Activated T-helper 1 cell treated with anti-CD3 and anti-CD28 coated beads, Interleukin-12 subunit alpha, Interleukin-12 subunit beta, Interleukin-2, Interleukin-4 antibody, amounts not matched to agents 30 ng/mL and 10 ng/mL and 1 ng/mL, durations not matched to agents 14 hours and 24 hours and 36 hours (primary cell): ENCODE data around the gene GOT2. TPM values are rescaled to one million over a fixed set of nuclear protein-coding genes. Genes with fewer than 3 reads are reported as not detected.
"Not testable (repeated sequence)": the region's sequence is repeated elsewhere in the genome, so short reads cannot be mapped to it uniquely, and the experiment has no call there.

Source experiments
- DNase-seq: peaks from one replicate; pipeline ENCODE4 v3.0.0; 2021; ENCODE audit warnings: low spot score
- H3K27ac Mint-ChIP-seq: one replicate; pipeline ENCODE4 v1.8.0; 2021; ENCODE audit warnings: mild to moderate bottlenecking, mixed read lengths
- H3K27me3 Mint-ChIP-seq: one replicate; pipeline ENCODE4 v1.8.0; 2022; ENCODE audit warnings: mild to moderate bottlenecking, moderate library complexity, mixed read lengths; ENCODE audit not compliant: insufficient read depth
- H3K36me3 Mint-ChIP-seq: one replicate; pipeline ENCODE4 v1.8.0; 2021; ENCODE audit warnings: low read depth, mixed read lengths
- H3K4me1 Mint-ChIP-seq: one replicate; pipeline ENCODE4 v1.8.0; 2021; ENCODE audit warnings: low read depth, mixed read lengths
- H3K4me3 Mint-ChIP-seq: one replicate; pipeline ENCODE4 v1.8.0; 2021; ENCODE audit warnings: mild to moderate bottlenecking, moderate library complexity, mixed read lengths
- H3K9me3 Mint-ChIP-seq: one replicate; pipeline ENCODE4 v1.8.0; 2021; ENCODE audit warnings: mixed read lengths
- intact Hi-C: fragments of 100-400 bp; cut with micrococcal nuclease; formaldehyde crosslinking; loops from one replicate; pipeline ENCODE4 v1.15.1; 2024
- total RNA-seq: library from RNA; stranded (reverse); gene quantifications from 2 replicates; pipeline ENCODE4 v1.2.3, GENCODE V29; 2022

GOT2 gene
- total RNA-seq, 1 donor from 2014 or later = 137 TPM

DNA sequence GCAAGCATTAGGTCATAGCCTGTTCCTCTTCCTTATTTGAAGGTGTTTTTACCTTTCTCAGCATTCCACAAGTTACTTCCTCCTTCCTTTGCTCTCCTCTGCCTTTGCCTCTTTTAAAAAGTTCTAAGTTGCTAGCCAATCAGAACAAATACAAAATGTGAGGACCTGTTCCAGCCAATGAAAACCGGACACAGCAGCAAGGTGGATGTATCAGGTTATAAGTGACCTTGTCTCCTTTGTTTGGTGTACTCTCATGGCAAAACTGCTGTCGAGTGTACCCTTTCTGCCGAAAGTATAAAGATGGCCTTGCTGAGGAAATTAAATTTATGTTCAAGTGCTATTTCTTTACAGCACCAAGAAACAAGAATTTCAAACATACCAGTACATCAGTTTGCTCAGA is 2.2 kb upstream of the GOT2 start:
- not testable (repeated sequence) for H3K27me3 Mint-ChIP-seq, H3K27ac Mint-ChIP-seq, H3K9me3 Mint-ChIP-seq, DNase-seq, H3K4me3 Mint-ChIP-seq
- H3K4me1 Mint-ChIP-seq = peaks cover 18% of the 10 kb centered on the region
- peaks cover 11% of the 10 kb centered on the region for H3K36me3 Mint-ChIP-seq
- intact Hi-C loops = loop anchor here (10.0 kb wide), 1 partner anchor 542 kb away; the partner anchor contains the start of gene CSNK2A2

- Mint-ChIP-seq H3K27me3 (peaks cover under 1% of the 10 kb centered on the region), H3K36me3 (peaks cover 11% of the 10 kb centered on the region), H3K27ac (peak overlapping the region; percentile 99), H3K9me3 (no peaks in the 10 kb centered on the region), H3K4me1 (peaks cover 21% of the 10 kb centered on the region), H3K4me3 (peak overlapping the region; percentile 100)
- intact Hi-C loops = loop anchor here (1.0 to 10.0 kb wide), 6 partner anchors 22 to 997 kb away; partner anchors contain the start of genes CFAP20, CSNK2A2, KATNB1 and SLC38A7
- no peak for DNase-seq
Measured at GRCh38 chr16:58734459-58734787, 307 bp upstream of the GOT2 start.

DNA sequence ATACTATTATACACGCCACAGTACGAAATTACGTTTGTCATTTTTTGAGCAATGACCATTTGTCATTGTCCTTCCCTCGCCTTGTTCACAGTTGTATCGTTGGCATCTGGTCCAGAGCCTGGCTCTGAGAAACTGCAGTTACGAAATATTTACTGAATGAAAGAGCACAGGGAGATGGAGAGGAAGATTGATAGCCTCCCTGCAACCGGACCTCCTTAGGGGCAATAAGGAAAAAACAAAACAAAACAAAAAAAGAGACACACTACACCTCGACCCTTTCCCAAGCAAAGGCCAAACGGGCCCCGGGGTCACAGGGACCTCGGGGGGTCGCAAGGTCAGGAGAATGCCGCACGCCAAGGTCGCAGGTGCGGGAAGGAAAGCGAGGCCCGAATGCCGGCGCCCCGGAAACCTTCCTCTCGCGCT is 857 bp downstream of the GOT2 start:
- no peak for DNase-seq
- H3K27me3 Mint-ChIP-seq = no peaks in the 10 kb centered on the region
- intact Hi-C loops = loop anchor here (2.0 to 10.0 kb wide), 4 partner anchors 340 to 996 kb away; partner anchors contain the start of genes CFAP20, CSNK2A2, GINS3 and KATNB1
- no peaks in the 10 kb centered on the region for H3K9me3 Mint-ChIP-seq
- peak overlapping the region; percentile 100 for H3K4me3 Mint-ChIP-seq
- H3K4me1 Mint-ChIP-seq = peaks cover 29% of the 10 kb centered on the region
- H3K27ac Mint-ChIP-seq = peak overlapping the region; percentile 97
- peaks cover 11% of the 10 kb centered on the region for H3K36me3 Mint-ChIP-seq

GRCh38 chr16:58732545-58733247 is 1.4 kb downstream of the GOT2 start:
- H3K4me3 Mint-ChIP-seq = peak overlapping the region; percentile 100
- H3K27me3 Mint-ChIP-seq = no peaks in the 10 kb centered on the region
- DNase-seq = no peak
- intact Hi-C loops = loop anchor here (1.0 to 10.0 kb wide), 6 partner anchors 214 to 995 kb away; partner anchors contain the start of genes CFAP20, CSNK2A2, GINS3 and KATNB1
- peaks cover 29% of the 10 kb centered on the region for H3K4me1 Mint-ChIP-seq
- peaks cover 11% of the 10 kb centered on the region for H3K36me3 Mint-ChIP-seq
- H3K9me3 Mint-ChIP-seq = no peaks in the 10 kb centered on the region
- H3K27ac Mint-ChIP-seq = peak overlapping the region; percentile 97

- Mint-ChIP-seq H3K4me3 (no peak overlapping the region), H3K9me3 (no peaks in the 10 kb centered on the region), H3K27me3 (no peaks in the 10 kb centered on the region), H3K36me3 (peaks cover 15% of the 10 kb centered on the region), H3K4me1 (peaks cover 29% of the 10 kb centered on the region), H3K27ac (no peak overlapping the region)
- intact Hi-C loops = loop anchor here (5.0 to 10.0 kb wide), 3 partner anchors 536 to 994 kb away; partner anchors contain the start of genes CFAP20, CSNK2A2 and KATNB1
- no peak for DNase-seq
Measured at GRCh38 chr16:58730724-58731370, 3.3 kb downstream of the GOT2 start.

GRCh38 chr16:58727796-58728568 is 6.1 kb downstream of the GOT2 start:
- Mint-ChIP-seq H3K27ac (no peak overlapping the region), H3K9me3 (no peaks in the 10 kb centered on the region), H3K27me3 (no peaks in the 10 kb centered on the region), H3K4me1 (peaks cover 25% of the 10 kb centered on the region), H3K4me3 (no peak overlapping the region), H3K36me3 (peaks cover 12% of the 10 kb centered on the region)
- DNase-seq = no peak
- intact Hi-C loops = no loop called here

GRCh38 chr16:58727028-58727781 is 6.9 kb downstream of the GOT2 start:
- H3K9me3 Mint-ChIP-seq = no peaks in the 10 kb centered on the region
- DNase-seq = no peak
- H3K27ac Mint-ChIP-seq = no peak overlapping the region
- no peaks in the 10 kb centered on the region for H3K27me3 Mint-ChIP-seq
- H3K4me3 Mint-ChIP-seq = no peak overlapping the region
- intact Hi-C loops = no loop called here
- H3K4me1 Mint-ChIP-seq = peaks cover 17% of the 10 kb centered on the region
- H3K36me3 Mint-ChIP-seq = peaks cover 6% of the 10 kb centered on the region

- Mint-ChIP-seq H3K4me3 (no peak overlapping the region), H3K36me3 (peaks cover 21% of the 10 kb centered on the region), H3K27ac (no peak overlapping the region), H3K4me1 (no peaks in the 10 kb centered on the region), H3K9me3 (no peaks in the 10 kb centered on the region), H3K27me3 (no peaks in the 10 kb centered on the region)
- intact Hi-C loops = no loop called here
- no peak for DNase-seq
Measured at GRCh38 chr16:58723109-58723508, 11.0 kb downstream of the GOT2 start.

GRCh38 chr16:58717994-58718393 is 16.1 kb downstream of the GOT2 start:
- no peak overlapping the region for H3K27ac Mint-ChIP-seq
- H3K36me3 Mint-ChIP-seq = peaks cover 49% of the 10 kb centered on the region
- no peaks in the 10 kb centered on the region for H3K4me1 Mint-ChIP-seq
- H3K9me3 Mint-ChIP-seq = no peaks in the 10 kb centered on the region
- intact Hi-C loops = no loop called here
- no peak overlapping the region for H3K4me3 Mint-ChIP-seq
- H3K27me3 Mint-ChIP-seq = no peaks in the 10 kb centered on the region
- no peak for DNase-seq

DNA sequence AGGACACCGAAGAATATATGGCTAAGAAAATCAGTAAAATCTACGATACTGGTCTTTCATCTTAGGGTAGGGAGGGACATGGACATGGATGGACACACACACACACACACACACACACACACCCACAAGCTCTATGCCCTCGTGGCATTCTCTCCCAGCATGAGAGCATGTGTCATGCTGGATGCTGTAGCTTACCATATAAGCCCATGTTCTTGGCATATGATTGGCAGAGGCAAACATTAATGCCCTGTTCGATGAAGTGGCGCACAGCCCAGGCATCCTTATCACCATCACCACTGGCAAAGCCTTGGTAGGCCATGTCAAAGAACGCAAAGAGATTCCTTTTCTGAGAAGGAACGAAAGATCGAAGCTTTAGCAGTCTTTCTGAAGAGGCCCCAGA is 17.6 kb downstream of the GOT2 start:
- H3K27ac Mint-ChIP-seq = no peak overlapping the region
- H3K36me3 Mint-ChIP-seq = peaks cover 55% of the 10 kb centered on the region

DNA sequence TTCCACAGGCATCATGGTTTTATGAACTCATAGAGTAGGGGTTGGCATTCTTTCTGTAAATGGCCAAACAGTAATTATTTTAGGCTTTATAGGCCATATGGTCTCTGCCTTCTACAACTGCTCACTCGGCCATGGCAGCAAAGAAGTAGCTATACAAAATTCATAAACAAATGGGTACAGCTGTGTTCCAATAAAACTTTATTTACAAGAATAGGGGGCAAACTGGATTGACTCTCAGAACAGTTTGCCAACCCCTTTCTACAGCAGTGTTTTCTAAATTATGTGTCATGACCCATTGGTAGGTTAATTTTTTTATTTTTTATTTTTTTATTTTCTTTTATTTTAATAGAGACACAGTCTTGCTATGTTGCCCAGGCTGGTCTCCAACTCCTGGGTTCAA is 20.4 kb downstream of the GOT2 start:
- no peaks in the 10 kb centered on the region for H3K27me3 Mint-ChIP-seq
- no peak overlapping the region for H3K27ac Mint-ChIP-seq
- intact Hi-C loops = no loop called here
- H3K36me3 Mint-ChIP-seq = peaks cover 47% of the 10 kb centered on the region
- no peak overlapping the region for H3K4me3 Mint-ChIP-seq
- no peaks in the 10 kb centered on the region for H3K4me1 Mint-ChIP-seq
- H3K9me3 Mint-ChIP-seq = no peaks in the 10 kb centered on the region
- no peak for DNase-seq

More for the DNA sequence above, 17.6 kb downstream of the GOT2 start:
- H3K9me3 Mint-ChIP-seq = no peaks in the 10 kb centered on the region
- no peak for DNase-seq
- intact Hi-C loops = no loop called here
- H3K27me3 Mint-ChIP-seq = no peaks in the 10 kb centered on the region
- H3K4me3 Mint-ChIP-seq = no peak overlapping the region
- no peaks in the 10 kb centered on the region for H3K4me1 Mint-ChIP-seq

GRCh38 chr16:58709333-58709732 is 24.8 kb downstream of the GOT2 start:
- H3K4me3 Mint-ChIP-seq = no peak overlapping the region
- no peaks in the 10 kb centered on the region for H3K27me3 Mint-ChIP-seq
- H3K9me3 Mint-ChIP-seq = no peaks in the 10 kb centered on the region
- no peaks in the 10 kb centered on the region for H3K4me1 Mint-ChIP-seq
- H3K36me3 Mint-ChIP-seq = peaks cover 31% of the 10 kb centered on the region
- DNase-seq = no peak
- intact Hi-C loops = no loop called here
- no peak overlapping the region for H3K27ac Mint-ChIP-seq
